Measurements from ENCODE around the gene CPEB3.

GRCh38 chr10:92001581-92001980, 289.3 kb downstream of the CPEB3 start:
- TF ChIP-seq CTCF (IDR thresholded peaks at IDR 0.05): no peak
- TF ChIP-seq POLR2A (IDR thresholded peaks at IDR 0.05): no peak

All from thyroid gland (tissue), 4 donors.